Mucosa of rectum (tissue), 2 donors: ENCODE results near the gene CPLX3.

Experiments used
- H3K27ac ChIP-seq, 2 donors: one replicate each; pipeline ENCODE4 v1.7.0; 2013; ENCODE audit warnings: inconsistent platforms in 2 of 2, low read depth in 2 of 2, low read length in 2 of 2
- H3K27me3 ChIP-seq, 2 donors: one replicate each; pipeline ENCODE4 v1.7.0; 2013; ENCODE audit warnings: low read length in 2 of 2; ENCODE audit not compliant: control insufficient read depth in 2 of 2, insufficient read depth in 2 of 2
- H3K36me3 ChIP-seq, 2 donors: one replicate each; pipeline ENCODE4 v1.7.0; 2013; ENCODE audit warnings: low read length in 2 of 2; ENCODE audit not compliant: control insufficient read depth in 2 of 2, insufficient read depth in 2 of 2
- H3K4me1 ChIP-seq, 2 donors: one replicate each; pipeline ENCODE4 v1.7.0; 2013; ENCODE audit warnings: low read length in 2 of 2, mild to moderate bottlenecking in 1 of 2; ENCODE audit not compliant: control insufficient read depth in 2 of 2, insufficient read depth in 2 of 2
- H3K4me3 ChIP-seq, 2 donors: one replicate each; pipeline ENCODE4 v1.7.0; 2013; ENCODE audit warnings: low read length in 2 of 2
- H3K9ac ChIP-seq, 2 donors: one replicate each; pipeline ENCODE4 v1.7.0; 2013; ENCODE audit warnings: low read length in 2 of 2, low read depth in 1 of 2, mild to moderate bottlenecking in 1 of 2
- H3K9me3 ChIP-seq, 2 donors: one replicate each; pipeline ENCODE4 v1.7.0; 2013; ENCODE audit warnings: low read length in 2 of 2; ENCODE audit not compliant: control insufficient read depth in 2 of 2
- donor health status: healthy.
- donor health status: Normal muscosa, but diverticular disease.

The CPLX3 gene

GRCh38 chr15:74837482-74838136, 11.2 kb downstream of the CPLX3 start:
- no peaks in the 10 kb centered on the region for H3K9me3 ChIP-seq
- peaks cover 17 to 25% of the 10 kb centered on the region in 2 donors for H3K4me1 ChIP-seq
- no peak overlapping the region for H3K27ac ChIP-seq
- peaks cover 14 to 43% of the 10 kb centered on the region in 2 donors for H3K36me3 ChIP-seq
- H3K9ac ChIP-seq: no peak overlapping the region
- no peaks in the 10 kb centered on the region for H3K27me3 ChIP-seq
- no peak overlapping the region for H3K4me3 ChIP-seq

- Histone ChIP-seq H3K9ac (no peak overlapping the region), H3K9me3 (no peaks in the 10 kb centered on the region), H3K36me3 (peaks cover 14 to 43% of the 10 kb centered on the region in 2 donors), H3K4me3 (no peak overlapping the region), H3K4me1 (peaks cover 13 to 21% of the 10 kb centered on the region in 2 donors), H3K27ac (no peak overlapping the region), H3K27me3 (no peaks in the 10 kb centered on the region)
These were observed 11.7 kb downstream of the CPLX3 start for GRCh38 chr15:74838137-74838516.

GRCh38 chr15:74838746-74839525, 12.5 kb downstream of the CPLX3 start:
- peaks cover 14 to 43% of the 10 kb centered on the region in 2 donors for H3K36me3 ChIP-seq
- H3K4me1 ChIP-seq: peaks cover 21 to 25% of the 10 kb centered on the region in 2 donors
- H3K27ac ChIP-seq: no peak overlapping the region
- no peaks in the 10 kb centered on the region for H3K27me3 ChIP-seq
- H3K9me3 ChIP-seq: no peaks in the 10 kb centered on the region
- no peak overlapping the region for H3K4me3 ChIP-seq
- H3K9ac ChIP-seq: no peak overlapping the region

GRCh38 chr15:74839526-74840395, 13.3 kb downstream of the CPLX3 start:
- Histone ChIP-seq H3K27ac (no peak overlapping the region), H3K36me3 (peaks cover 19 to 50% of the 10 kb centered on the region in 2 donors), H3K27me3 (no peaks in the 10 kb centered on the region), H3K4me3 (no peak overlapping the region), H3K4me1 (peaks cover 23 to 29% of the 10 kb centered on the region in 2 donors), H3K9ac (no peak overlapping the region), H3K9me3 (no peaks in the 10 kb centered on the region)

- Histone ChIP-seq H3K9ac (no peak overlapping the region), H3K9me3 (no peaks in the 10 kb centered on the region), H3K4me3 (peak overlapping the region in 1 of 2 donors; percentile 88), H3K27ac (no peak overlapping the region), H3K4me1 (peaks cover 23 to 27% of the 10 kb centered on the region in 2 donors), H3K36me3 (peaks cover 22 to 57% of the 10 kb centered on the region in 2 donors), H3K27me3 (no peaks in the 10 kb centered on the region)
These were observed 14.7 kb downstream of the CPLX3 start for GRCh38 chr15:74840851-74841775.

- peaks cover 23 to 27% of the 10 kb centered on the region in 2 donors for H3K4me1 ChIP-seq
- H3K9ac ChIP-seq: peak overlapping the region; percentile 80 to 91
- H3K36me3 ChIP-seq: peaks cover 22 to 54% of the 10 kb centered on the region in 2 donors
- H3K9me3 ChIP-seq: no peaks in the 10 kb centered on the region
- no peaks in the 10 kb centered on the region for H3K27me3 ChIP-seq
- peak overlapping the region; percentile 88 to 90 for H3K4me3 ChIP-seq
- no peak overlapping the region for H3K27ac ChIP-seq
These were observed 15.5 kb downstream of the CPLX3 start for GRCh38 chr15:74841891-74842373.

- Histone ChIP-seq H3K36me3 (peaks cover 30 to 58% of the 10 kb centered on the region in 2 donors), H3K4me1 (peaks cover 23 to 27% of the 10 kb centered on the region in 2 donors), H3K9ac (peak within 1 kb of the TSS; percentile 80 to 91)
These were observed 16.4 kb downstream of the CPLX3 start, which contains the start of gene ULK3 for GRCh38 chr15:74842581-74843444. Gene ULK3, minus strand, starts transcription at chr15:74843156. Its CDS starts 51 bp downstream, at chr15:74843105.

GRCh38 chr15:74843445-74843828, 17.0 kb downstream of the CPLX3 start:
- H3K27ac ChIP-seq: peak overlapping the region; percentile 75 to 81
- H3K4me1 ChIP-seq: peaks cover 23 to 27% of the 10 kb centered on the region in 2 donors
- H3K27me3 ChIP-seq: no peaks in the 10 kb centered on the region
- no peaks in the 10 kb centered on the region for H3K9me3 ChIP-seq
- peak overlapping the region; percentile 61 to 90 for H3K4me3 ChIP-seq
- peak overlapping the region; percentile 56 to 91 for H3K9ac ChIP-seq
- H3K36me3 ChIP-seq: peaks cover 36 to 59% of the 10 kb centered on the region in 2 donors

More at GRCh38 chr15:74842581-74843444, 16.4 kb downstream of the CPLX3 start, which contains the start of gene ULK3:
- H3K9me3 ChIP-seq: no peaks in the 10 kb centered on the region
- no peaks in the 10 kb centered on the region for H3K27me3 ChIP-seq
- peak within 1 kb of the TSS; percentile 85 to 90 for H3K27ac ChIP-seq
- H3K4me3 ChIP-seq: peak within 1 kb of the TSS; percentile 88 to 90
